Spleen (tissue), 11 donors: Measurements from ENCODE around the gene OTOS. TPM values are rescaled to one million over a fixed set of nuclear protein-coding genes. Genes with fewer than 3 reads are reported as not detected.
A peak's percentile ranks its signal among the peaks of the same experiment; 100 is the strongest.

Experiments used
- DNase-seq: peaks from one replicate; pipeline ENCODE4 v3.0.0-alpha.2; 2020
- H3K27ac ChIP-seq, 8 donors: fragments of 200-600 bp; sonication (generic) in 7 of 8; 1 replicate in 4 of 8; 2 replicates in 4 of 8; pipeline versions ENCODE4 v1.5.0 to v1.8.0; 2016 to 2021; ENCODE audit warnings: inconsistent platforms in 4 of 8, mild to moderate bottlenecking in 4 of 8, moderate library complexity in 1 of 8
- H3K27me3 ChIP-seq, 7 donors: fragments of 200-600 bp; sonication (generic) in 6 of 7; replicated peaks in 1 of 7; 1 replicate in 4 of 7; 2 replicates in 3 of 7; pipeline versions ENCODE4 v1.5.0 to v1.8.0; 2016 to 2021; ENCODE audit warnings: inconsistent platforms in 3 of 7, mild to moderate bottlenecking in 1 of 7
- H3K36me3 ChIP-seq, 6 donors: fragments of 200-600 bp; sonication (generic) in 5 of 6; 1 replicate in 4 of 6; 2 replicates in 2 of 6; pipeline versions ENCODE4 v1.5.0 to v1.8.0; 2016 to 2021; ENCODE audit warnings: inconsistent platforms in 2 of 6
- H3K4me1 ChIP-seq, 6 donors: fragments of 200-600 bp; sonication (generic) in 5 of 6; 1 replicate in 3 of 6; 2 replicates in 3 of 6; pipeline versions ENCODE4 v1.5.0 to v1.8.0; 2016 to 2021; ENCODE audit warnings: inconsistent platforms in 3 of 6
- H3K4me3 ChIP-seq, 8 donors: fragments of 200-600 bp; sonication (generic) in 7 of 8; 1 replicate in 4 of 8; 2 replicates in 4 of 8; pipeline versions ENCODE4 v1.5.0 to v1.8.0; 2016 to 2021; ENCODE audit warnings: inconsistent platforms in 4 of 8, mild to moderate bottlenecking in 4 of 8, moderate library complexity in 2 of 8
- H3K9me3 ChIP-seq, 8 donors: fragments of 200-600 bp; sonication (generic) in 7 of 8; 1 replicate in 4 of 8; 2 replicates in 4 of 8; pipeline versions ENCODE4 v1.5.0 to v1.8.0; 2016 to 2021; ENCODE audit warnings: inconsistent platforms in 4 of 8
- POLR2A ChIP-seq, 3 donors: fragments of 450-650 bp; IDR thresholded peaks; one replicate each; pipeline ENCODE4 v1.5.1; 2017; ENCODE audit warnings: antibody characterized with exemption in 3 of 3, mild to moderate bottlenecking in 1 of 3
- POLR2AphosphoS5 ChIP-seq, 3 donors: sonication (generic); formaldehyde crosslinking; IDR thresholded peaks; one replicate each; pipeline ENCODE4 v1.5.1; 2017; ENCODE audit warnings: antibody characterized with exemption in 3 of 3
- WGBS, 5 donors: extraction: QIAGEN DNeasy Blood & Tissue Kit in 3 of 5; methylation state at CpG; one replicate each; pipeline versions ENCODE4 v1.1.5 to v1.1.7; 2013 to 2018; 5-methylcytosine and 5-hydroxymethylcytosine counted together
- intact Hi-C: fragments of 100-400 bp; cut with DNase I; formaldehyde crosslinking; loops from one replicate; pipeline ENCODE4 v1.15.0; 2023; ENCODE audit warnings: low total_unique reads
- polyA plus RNA-seq, 3 donors: library from polyadenylated mRNA; stranded (reverse); fragments of 200-250 nt; gene quantifications; one replicate each; pipeline ENCODE4 v1.2.1, GENCODE V29; 2013
- total RNA-seq, 7 donors: library from RNA; depleted of rRNA in 3 of 7; stranded (reverse); fragments of >200 nt in 3 of 7; fragmentation: NEBNext Ultra II Directional in 4 of 7; extraction: Animal tissue kit (Norgen Biotek cat#: 25700) in 4 of 7; gene quantifications; one replicate each; pipeline versions ENCODE4 v1.1.0 to v1.2.1, GENCODE V29; 2016 to 2021
- TF ChIP-seq, protein P1 (sequence below), 11 experiments: fragments of 200-600 bp in 7 of 11; fragments of 450-650 bp in 4 of 11; sonication (generic) in 4 of 11; IDR thresholded peaks in 8 of 11; conservative IDR thresholded peaks in 3 of 11; 1 replicate in 7 of 11; 2 replicates in 4 of 11; pipeline versions ENCODE4 v1.4.0 to v1.8.0; 2016 to 2021; ENCODE audit warnings: antibody characterized with exemption in 11 of 11, inconsistent platforms in 4 of 11, mild to moderate bottlenecking in 1 of 11
- donor health status: healthy with polysubstance abuse.
- donor health status: DM: no; HTN: no; CAD: no; lungs with moderate emphysema.
- donor health status: DM: no; HTN: no; CAD: no.
- donor health status: Bipolar disorder and iron deficiency.
- donor health status: healthy.
- donor health status: DM: no; HTN: no; CAD: no.
- donor health status: DM: yes; HTN: yes; CAD: no.

The OTOS gene
- total and polyA plus RNA-seq, 10 donors = not detected

DNA sequence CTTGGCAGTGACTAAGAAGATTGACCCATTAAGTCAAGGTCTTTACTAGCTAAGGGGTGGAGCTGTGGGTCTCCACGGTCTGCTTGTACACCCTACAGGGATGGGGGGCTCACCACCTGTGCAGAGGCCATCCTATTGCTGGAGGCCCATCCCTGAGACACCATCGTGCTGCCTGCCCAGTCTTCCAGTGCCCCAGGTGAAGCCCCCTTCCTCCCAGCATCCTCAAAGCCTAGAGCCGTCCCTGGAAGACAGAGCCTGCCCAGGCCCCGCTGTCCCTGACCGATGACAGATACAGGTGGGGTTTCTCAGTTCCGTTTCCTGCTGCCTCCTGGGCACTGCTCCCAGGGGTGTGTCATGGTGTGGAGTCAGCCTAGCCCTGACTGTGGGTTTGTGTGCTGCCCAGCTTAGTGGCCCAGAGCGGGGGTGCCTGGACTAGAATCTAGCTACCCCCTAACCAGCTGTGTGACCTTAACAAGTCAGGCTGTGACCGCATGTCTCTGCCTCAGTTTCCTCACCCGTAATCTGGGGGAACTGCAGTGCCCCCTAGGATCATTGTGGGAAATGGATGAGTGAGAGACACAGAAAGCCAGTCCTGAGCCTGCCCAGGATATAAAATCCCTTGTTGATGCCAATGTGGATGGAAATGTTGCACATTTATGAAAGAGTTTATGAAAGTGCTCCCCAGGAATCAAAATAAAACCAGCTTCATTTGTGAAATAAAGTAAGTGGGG lies 2.0 kb downstream of the OTOS start:
- H3K4me3 ChIP-seq = peak overlapping the region in 1 of 8 donors; percentile 98
- peak; percentile 59 for DNase-seq
- peaks cover 0 to 24% (median 0%) of the 10 kb centered on the region in 7 donors for H3K27me3 ChIP-seq
- peaks cover 0 to 9% (median 4%) of the 10 kb centered on the region in 6 donors for H3K36me3 ChIP-seq
- no peak overlapping the region for H3K27ac ChIP-seq
- intact Hi-C loops = no loop called here
- peaks cover 16 to 36% (median 27%) of the 10 kb centered on the region in 6 donors for H3K4me1 ChIP-seq
- no peak for TF ChIP-seq POLR2AphosphoS5 (IDR thresholded peaks at IDR 0.05)
- TF ChIP-seq, protein P1, sequence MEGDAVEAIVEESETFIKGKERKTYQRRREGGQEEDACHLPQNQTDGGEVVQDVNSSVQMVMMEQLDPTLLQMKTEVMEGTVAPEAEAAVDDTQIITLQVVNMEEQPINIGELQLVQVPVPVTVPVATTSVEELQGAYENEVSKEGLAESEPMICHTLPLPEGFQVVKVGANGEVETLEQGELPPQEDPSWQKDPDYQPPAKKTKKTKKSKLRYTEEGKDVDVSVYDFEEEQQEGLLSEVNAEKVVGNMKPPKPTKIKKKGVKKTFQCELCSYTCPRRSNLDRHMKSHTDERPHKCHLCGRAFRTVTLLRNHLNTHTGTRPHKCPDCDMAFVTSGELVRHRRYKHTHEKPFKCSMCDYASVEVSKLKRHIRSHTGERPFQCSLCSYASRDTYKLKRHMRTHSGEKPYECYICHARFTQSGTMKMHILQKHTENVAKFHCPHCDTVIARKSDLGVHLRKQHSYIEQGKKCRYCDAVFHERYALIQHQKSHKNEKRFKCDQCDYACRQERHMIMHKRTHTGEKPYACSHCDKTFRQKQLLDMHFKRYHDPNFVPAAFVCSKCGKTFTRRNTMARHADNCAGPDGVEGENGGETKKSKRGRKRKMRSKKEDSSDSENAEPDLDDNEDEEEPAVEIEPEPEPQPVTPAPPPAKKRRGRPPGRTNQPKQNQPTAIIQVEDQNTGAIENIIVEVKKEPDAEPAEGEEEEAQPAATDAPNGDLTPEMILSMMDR (IDR thresholded peaks at IDR 0.05 in 8 of 11, conservative IDR thresholded peaks at IDR 0.05 in 3 of 11) = no peak
- no peak for TF ChIP-seq POLR2A (IDR thresholded peaks at IDR 0.05)
- WGBS, 5 donors = 64 to 83% (median 77%) methylated on average over 4 to 9 of the region's 9 CpGs
- H3K9me3 ChIP-seq = no peaks in the 10 kb centered on the region

DNA sequence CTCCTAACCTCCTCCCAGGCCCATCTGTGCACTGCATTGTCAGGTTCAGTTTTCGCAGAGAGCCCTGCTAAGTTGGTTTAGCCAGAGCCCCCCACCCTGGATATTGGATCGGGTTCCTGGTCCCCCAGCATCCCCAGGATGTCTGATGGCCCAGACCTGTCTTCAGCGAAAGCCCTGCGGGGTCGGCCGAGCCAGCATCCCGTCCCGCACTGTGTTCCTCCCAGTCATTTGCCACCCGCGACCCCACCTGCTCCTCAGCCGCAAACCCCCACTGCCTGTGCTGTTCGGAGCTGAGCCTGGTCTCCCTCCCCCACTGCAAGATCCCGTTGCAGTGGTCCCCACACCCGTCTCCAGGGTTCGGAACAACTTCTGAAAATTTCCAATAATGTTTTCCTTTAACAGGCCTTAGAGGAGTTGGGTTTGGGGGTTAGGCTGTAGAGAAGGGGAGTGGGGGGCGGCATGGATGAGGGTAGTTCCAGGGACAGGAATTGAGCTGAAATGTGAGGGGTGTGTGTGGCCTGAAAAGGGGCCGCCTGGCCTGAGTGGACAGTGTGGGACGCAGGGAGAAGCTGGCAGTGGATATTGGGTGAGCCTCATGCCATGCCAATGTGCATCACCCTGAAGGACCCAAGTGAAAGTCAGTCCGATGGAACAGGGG lies 2.7 kb downstream of the OTOS start:
- DNase-seq = peak; percentile 77
- H3K27ac ChIP-seq = no peak overlapping the region
- H3K36me3 ChIP-seq = peaks cover 0 to 15% (median 10%) of the 10 kb centered on the region in 6 donors
- peaks cover 16 to 35% (median 26%) of the 10 kb centered on the region in 6 donors for H3K4me1 ChIP-seq
- H3K9me3 ChIP-seq = no peaks in the 10 kb centered on the region
- peak overlapping the region in 1 of 8 donors; percentile 98 for H3K4me3 ChIP-seq
- TF ChIP-seq, protein P1 (IDR thresholded peaks at IDR 0.05 in 8 of 11, conservative IDR thresholded peaks at IDR 0.05 in 3 of 11) = no peak
- TF ChIP-seq POLR2A (IDR thresholded peaks at IDR 0.05) (no peak), POLR2AphosphoS5 (IDR thresholded peaks at IDR 0.05) (no peak)
- 89 to 93% (median 90%) methylated on average over 19 of the region's 19 CpGs for WGBS, 5 donors
- peaks cover 0 to 17% (median 0%) of the 10 kb centered on the region in 7 donors for H3K27me3 ChIP-seq
- intact Hi-C loops = no loop called here

DNA sequence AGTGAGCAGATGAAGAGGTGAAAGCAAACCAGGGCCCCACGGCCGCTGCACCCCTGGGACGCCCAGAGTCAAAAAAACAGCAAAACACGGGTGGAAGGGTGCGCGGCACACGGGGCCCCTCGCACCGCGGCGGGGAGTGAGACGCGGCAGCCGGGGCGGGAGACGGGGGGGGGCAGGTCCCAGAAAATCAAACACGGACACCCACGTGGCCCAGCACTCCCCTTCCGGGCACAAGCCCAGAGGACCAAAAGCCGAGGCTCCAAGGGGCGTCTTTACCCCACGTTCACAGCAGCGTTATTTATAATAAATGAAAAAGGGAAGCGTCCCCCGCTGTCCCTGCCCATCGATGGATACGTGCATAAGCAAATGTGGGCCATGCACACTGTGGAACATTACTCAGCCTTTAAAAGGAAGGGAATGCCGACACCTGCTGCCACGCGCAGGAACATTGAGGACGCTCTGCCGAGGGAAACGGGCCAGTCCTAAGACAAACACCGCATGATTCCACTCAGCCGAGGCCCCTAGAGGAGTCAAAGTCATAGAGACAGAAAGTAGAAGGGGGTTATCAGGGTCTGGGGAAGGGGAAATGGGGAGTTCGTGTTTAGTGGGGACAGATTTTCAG lies 3.7 kb downstream of the OTOS start:
- Histone ChIP-seq H3K9me3 (no peaks in the 10 kb centered on the region), H3K27ac (peak overlapping the region in 7 of 8 donors; percentile 58 to 87 (median 74)), H3K27me3 (peaks cover 0 to 12% (median 0%) of the 10 kb centered on the region in 7 donors), H3K4me3 (peak overlapping the region; percentile 96 to 99 (median 98)), H3K36me3 (peaks cover 0 to 25% (median 19%) of the 10 kb centered on the region in 6 donors), H3K4me1 (peaks cover 16 to 35% (median 26%) of the 10 kb centered on the region in 6 donors)
- 27 to 34% (median 30%) methylated on average over 36 of the region's 36 CpGs for WGBS, 5 donors
- DNase-seq = no peak
- intact Hi-C loops = no loop called here
- no peak for TF ChIP-seq POLR2A (IDR thresholded peaks at IDR 0.05)
- TF ChIP-seq, protein P1 (IDR thresholded peaks at IDR 0.05 in 8 of 11, conservative IDR thresholded peaks at IDR 0.05 in 3 of 11) = no peak
- TF ChIP-seq POLR2AphosphoS5 (IDR thresholded peaks at IDR 0.05) = no peak
